Central memory CD8-positive, alpha-beta T cell (primary cell): ENCODE results near the gene UBE2H.
A peak's percentile ranks its signal among the peaks of the same experiment; 100 is the strongest.
"Not testable (repeated sequence)": the region's sequence is repeated elsewhere in the genome, so short reads cannot be mapped to it uniquely, and the experiment has no call there.

Experiments
- ATAC-seq: fragments of 150-1000 bp; cut with Tn5 transposase; replicated peaks from 2 replicates; pipeline ENCODE4 v1.10.0; 2022; ENCODE audit warnings: mild to moderate bottlenecking, moderate FRiP score, moderate number of reproducible peaks; ENCODE audit not compliant: poor library complexity, severe bottlenecking; ENCODE audit errors: extremely low read depth
- DNase-seq, 2 donors: peaks; one replicate each; pipeline ENCODE4 v3.0.0; 2021; ENCODE audit warnings: low spot score in 2 of 2
- H3K27ac Mint-ChIP-seq: one replicate; pipeline ENCODE4 v1.8.0; 2022; ENCODE audit warnings: low read depth, mild to moderate bottlenecking, moderate library complexity, mixed read lengths
- H3K27me3 Mint-ChIP-seq: one replicate; pipeline ENCODE4 v1.8.0; 2022; ENCODE audit warnings: mixed read lengths
- H3K36me3 Mint-ChIP-seq: one replicate; pipeline ENCODE4 v1.8.0; 2022; ENCODE audit warnings: mild to moderate bottlenecking, moderate library complexity, mixed read lengths; ENCODE audit not compliant: insufficient read depth
- H3K4me1 Mint-ChIP-seq: one replicate; pipeline ENCODE4 v1.8.0; 2022; ENCODE audit warnings: mixed read lengths
- H3K4me3 Mint-ChIP-seq: one replicate; pipeline ENCODE4 v1.8.0; 2022; ENCODE audit warnings: mild to moderate bottlenecking, moderate library complexity, mixed read lengths
- H3K9me3 Mint-ChIP-seq: one replicate; pipeline ENCODE4 v1.8.0; 2022; ENCODE audit warnings: mixed read lengths

UBE2H gene

GRCh38 chr7:129840757-129841156 lies 112.0 kb downstream of the UBE2H start:
- Mint-ChIP-seq H3K4me3 (no peak overlapping the region), H3K36me3 (peaks cover 10% of the 10 kb centered on the region), H3K4me1 (peaks cover 21% of the 10 kb centered on the region), H3K27me3 (no peaks in the 10 kb centered on the region), H3K27ac (no peak overlapping the region), H3K9me3 (no peaks in the 10 kb centered on the region)
- DNase-seq (no peak), ATAC-seq (no peak)

- Mint-ChIP-seq H3K9me3 (no peaks in the 10 kb centered on the region), H3K27ac (peak overlapping the region; percentile 69), H3K4me1 (peaks cover 5% of the 10 kb centered on the region), H3K27me3 (no peaks in the 10 kb centered on the region), H3K36me3 (peaks cover 17% of the 10 kb centered on the region), H3K4me3 (no peak overlapping the region)
- ATAC-seq (no peak), DNase-seq (no peak)
Observed at GRCh38 chr7:129836983-129837382, 115.8 kb downstream of the UBE2H start.

- Mint-ChIP-seq H3K4me3 (no peak overlapping the region), H3K36me3 (peaks cover 17% of the 10 kb centered on the region), H3K27ac (no peak overlapping the region), H3K27me3 (no peaks in the 10 kb centered on the region), H3K9me3 (no peaks in the 10 kb centered on the region), H3K4me1 (no peaks in the 10 kb centered on the region)
- DNase-seq (no peak), ATAC-seq (no peak)
Observed at GRCh38 chr7:129835569-129835968, 117.2 kb downstream of the UBE2H start.

- not testable (repeated sequence) for H3K4me3 Mint-ChIP-seq, H3K4me1 Mint-ChIP-seq, H3K27ac Mint-ChIP-seq, H3K27me3 Mint-ChIP-seq, ATAC-seq, H3K9me3 Mint-ChIP-seq, DNase-seq
- peaks cover 21% of the 10 kb centered on the region for H3K36me3 Mint-ChIP-seq
Observed at GRCh38 chr7:129833353-129833752, 119.4 kb downstream of the UBE2H start.

- Mint-ChIP-seq H3K27ac (no peak overlapping the region), H3K4me1 (peaks cover 10% of the 10 kb centered on the region)
Observed at GRCh38 chr7:129832701-129833227, 120.0 kb downstream of the UBE2H start.

GRCh38 chr7:129832282-129832681 lies 120.5 kb downstream of the UBE2H start:
- Mint-ChIP-seq H3K27me3 (no peaks in the 10 kb centered on the region), H3K4me3 (no peak overlapping the region), H3K36me3 (peaks cover 19% of the 10 kb centered on the region), H3K4me1 (peaks cover 10% of the 10 kb centered on the region), H3K27ac (no peak overlapping the region), H3K9me3 (no peaks in the 10 kb centered on the region)
- ATAC-seq (no peak), DNase-seq (no peak)

More at GRCh38 chr7:129832701-129833227, 120.0 kb downstream of the UBE2H start:
- Mint-ChIP-seq H3K9me3 (no peaks in the 10 kb centered on the region), H3K36me3 (peaks cover 21% of the 10 kb centered on the region), H3K4me3 (no peak overlapping the region), H3K27me3 (no peaks in the 10 kb centered on the region)
- DNase-seq (no peak), ATAC-seq (no peak)

- ATAC-seq (no peak), DNase-seq (no peak)
- H3K27me3 Mint-ChIP-seq, result no peaks in the 10 kb centered on the region
- H3K4me3 Mint-ChIP-seq, result no peak overlapping the region
- H3K36me3 Mint-ChIP-seq, result peaks cover 18% of the 10 kb centered on the region
- no peak overlapping the region for H3K27ac Mint-ChIP-seq
- no peaks in the 10 kb centered on the region for H3K9me3 Mint-ChIP-seq
- peaks cover 10% of the 10 kb centered on the region for H3K4me1 Mint-ChIP-seq
Observed at GRCh38 chr7:129831424-129832058, 121.2 kb downstream of the UBE2H start.

- Mint-ChIP-seq H3K4me1 (peaks cover 10% of the 10 kb centered on the region), H3K27me3 (no peaks in the 10 kb centered on the region), H3K27ac (no peak overlapping the region), H3K9me3 (no peaks in the 10 kb centered on the region), H3K4me3 (no peak overlapping the region), H3K36me3 (peaks cover 20% of the 10 kb centered on the region)
- ATAC-seq (no peak), DNase-seq (no peak)
Observed at GRCh38 chr7:129830949-129831348, 121.8 kb downstream of the UBE2H start.

GRCh38 chr7:129829737-129830631 lies 122.8 kb downstream of the UBE2H start:
- peaks cover 16% of the 10 kb centered on the region for H3K4me1 Mint-ChIP-seq
- peak; percentile 48 for ATAC-seq
- no peak overlapping the region for H3K27ac Mint-ChIP-seq

GRCh38 chr7:129828989-129829736 lies 123.6 kb downstream of the UBE2H start:
- DNase-seq (no peak), ATAC-seq (no peak)
- H3K27me3 Mint-ChIP-seq, result no peaks in the 10 kb centered on the region
- H3K9me3 Mint-ChIP-seq, result no peaks in the 10 kb centered on the region
- H3K27ac Mint-ChIP-seq, result no peak overlapping the region
- no peak overlapping the region for H3K4me3 Mint-ChIP-seq
- H3K36me3 Mint-ChIP-seq, result peaks cover 20% of the 10 kb centered on the region
- peaks cover 21% of the 10 kb centered on the region for H3K4me1 Mint-ChIP-seq

More at GRCh38 chr7:129829737-129830631, 122.8 kb downstream of the UBE2H start:
- Mint-ChIP-seq H3K4me3 (no peak overlapping the region), H3K36me3 (peaks cover 20% of the 10 kb centered on the region), H3K27me3 (no peaks in the 10 kb centered on the region), H3K9me3 (no peaks in the 10 kb centered on the region)
- DNase-seq, result peak in 1 of 2 donors; percentile 26

GRCh38 chr7:129828078-129828762 lies 124.5 kb downstream of the UBE2H start:
- no peak for DNase-seq
- H3K9me3 Mint-ChIP-seq, result no peaks in the 10 kb centered on the region
- no peaks in the 10 kb centered on the region for H3K27me3 Mint-ChIP-seq
- no peak overlapping the region for H3K4me3 Mint-ChIP-seq
- H3K4me1 Mint-ChIP-seq, result peaks cover 21% of the 10 kb centered on the region
- peaks cover 16% of the 10 kb centered on the region for H3K36me3 Mint-ChIP-seq
- no peak for ATAC-seq
- no peak overlapping the region for H3K27ac Mint-ChIP-seq

GRCh38 chr7:129827467-129827990 lies 125.2 kb downstream of the UBE2H start:
- no peaks in the 10 kb centered on the region for H3K9me3 Mint-ChIP-seq
- H3K4me1 Mint-ChIP-seq, result peaks cover 21% of the 10 kb centered on the region
- H3K4me3 Mint-ChIP-seq, result no peak overlapping the region
- no peak for DNase-seq
- H3K27me3 Mint-ChIP-seq, result no peaks in the 10 kb centered on the region
- no peak for ATAC-seq
- peaks cover 16% of the 10 kb centered on the region for H3K36me3 Mint-ChIP-seq
- no peak overlapping the region for H3K27ac Mint-ChIP-seq
